GM19193 (cell line): ENCODE data around the gene VLDLR.

Source experiments
- POLR2A ChIP-seq: IDR thresholded peaks from 4 replicates; pipeline ENCODE4 v1.6.1; 2011; ENCODE audit not compliant: insufficient read depth, insufficient read length; ENCODE audit errors: extremely low read depth

Gene VLDLR

GRCh38 chr9:2615497-2615896 is 6.1 kb upstream of the VLDLR start:
- TF ChIP-seq POLR2A, result no peak

- TF ChIP-seq POLR2A, result no peak
Observed at GRCh38 chr9:2616692-2617377, 4.8 kb upstream of the VLDLR start.

DNA sequence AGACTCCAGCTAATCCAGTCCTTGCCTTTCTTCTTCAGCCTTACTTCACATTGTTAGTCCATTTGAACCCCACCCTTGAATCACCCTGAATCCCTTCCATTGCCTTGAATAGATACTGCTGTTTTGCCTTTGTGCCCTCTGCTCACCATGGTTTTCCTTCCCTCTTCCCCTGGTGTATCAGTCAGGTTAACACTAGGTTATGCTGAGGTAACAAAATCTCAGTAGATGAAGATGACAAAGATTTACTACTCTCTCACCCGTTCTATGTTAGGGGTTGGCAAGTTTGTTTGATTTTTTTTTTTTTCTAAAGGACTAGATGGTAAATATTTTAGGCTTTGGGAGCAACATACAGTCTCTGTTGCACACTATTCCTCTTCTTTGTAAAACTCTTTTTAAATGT is 3.3 kb upstream of the VLDLR start:
- no peak for TF ChIP-seq POLR2A

DNA sequence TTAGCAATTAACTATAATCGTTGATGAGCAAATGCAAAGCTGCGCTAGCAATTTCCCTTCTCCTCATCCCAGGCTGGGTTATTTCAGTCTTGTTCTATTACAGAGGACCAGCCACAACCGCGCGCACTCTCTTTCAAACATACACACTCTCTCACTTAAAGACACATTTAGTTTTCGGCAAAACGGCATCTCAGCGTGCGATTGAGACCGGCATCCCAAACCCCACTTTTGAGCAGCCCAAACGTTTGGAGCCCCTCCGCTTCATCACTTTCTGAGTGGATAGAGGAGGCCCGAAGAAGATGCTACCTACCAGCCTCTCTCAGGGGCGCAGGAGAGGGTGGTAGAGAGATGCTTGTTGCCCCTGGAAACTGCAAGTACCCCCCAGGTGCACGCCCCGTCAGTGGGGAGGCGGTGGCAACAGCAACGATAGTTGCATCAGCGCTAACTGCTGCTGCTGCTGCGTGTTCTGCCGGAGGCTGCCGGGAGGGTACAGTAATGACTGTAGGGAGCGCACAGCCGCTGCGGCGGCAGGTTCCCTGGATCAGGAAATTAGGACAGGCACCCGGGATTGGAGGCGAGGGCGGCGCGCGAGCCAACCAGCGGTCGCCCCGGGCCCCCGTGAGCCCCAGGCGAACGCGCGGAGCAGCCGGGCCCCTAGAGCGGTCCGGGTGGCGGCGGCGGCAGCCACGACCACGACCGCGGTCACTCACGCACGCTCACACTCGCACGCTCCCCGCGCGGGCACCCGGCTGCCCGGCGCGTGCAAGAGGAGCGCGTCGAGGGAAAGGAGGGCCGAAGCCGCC is 467 bp upstream of the VLDLR start:
- TF ChIP-seq POLR2A, result no peak

- TF ChIP-seq POLR2A, result no peak
Observed at GRCh38 chr9:2622461-2623287, 1.1 kb downstream of the VLDLR start.

DNA sequence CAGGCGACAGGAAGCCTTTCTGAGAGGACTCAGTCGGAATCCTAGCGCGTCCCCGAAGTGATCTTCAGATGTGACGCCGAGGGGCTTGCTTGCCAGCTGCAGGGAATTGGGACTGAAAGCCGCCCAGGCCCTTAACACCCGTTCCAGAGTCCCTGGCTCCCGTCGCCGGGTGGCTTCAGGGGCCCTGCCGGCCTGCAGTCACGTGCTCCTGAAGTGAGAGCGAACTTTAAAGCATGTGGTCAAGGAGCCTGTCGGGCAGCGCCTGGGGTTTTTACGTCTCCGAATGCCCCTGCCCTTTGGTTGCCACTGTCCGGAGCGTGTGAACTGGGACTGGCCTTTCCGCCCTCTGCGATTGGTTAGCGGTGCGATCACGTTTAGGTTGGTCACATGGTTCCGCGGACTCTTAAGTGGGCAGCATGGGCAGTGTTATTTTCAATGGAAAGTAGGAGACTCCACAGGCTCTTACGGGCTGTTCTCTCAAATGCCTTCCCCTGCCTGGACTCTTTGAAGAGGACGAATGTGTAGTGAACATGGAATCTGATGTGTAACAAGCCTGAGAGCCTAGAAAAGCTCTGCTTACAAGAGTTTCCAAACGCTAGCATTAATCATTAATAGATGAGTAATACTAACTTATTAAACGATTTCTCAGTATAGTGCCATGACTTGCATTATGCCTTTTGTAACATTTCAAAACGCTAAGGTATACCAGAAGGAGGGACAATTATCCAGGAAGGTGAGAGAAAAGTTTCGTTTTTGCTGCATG is 1.9 kb downstream of the VLDLR start:
- TF ChIP-seq POLR2A, result no peak

DNA sequence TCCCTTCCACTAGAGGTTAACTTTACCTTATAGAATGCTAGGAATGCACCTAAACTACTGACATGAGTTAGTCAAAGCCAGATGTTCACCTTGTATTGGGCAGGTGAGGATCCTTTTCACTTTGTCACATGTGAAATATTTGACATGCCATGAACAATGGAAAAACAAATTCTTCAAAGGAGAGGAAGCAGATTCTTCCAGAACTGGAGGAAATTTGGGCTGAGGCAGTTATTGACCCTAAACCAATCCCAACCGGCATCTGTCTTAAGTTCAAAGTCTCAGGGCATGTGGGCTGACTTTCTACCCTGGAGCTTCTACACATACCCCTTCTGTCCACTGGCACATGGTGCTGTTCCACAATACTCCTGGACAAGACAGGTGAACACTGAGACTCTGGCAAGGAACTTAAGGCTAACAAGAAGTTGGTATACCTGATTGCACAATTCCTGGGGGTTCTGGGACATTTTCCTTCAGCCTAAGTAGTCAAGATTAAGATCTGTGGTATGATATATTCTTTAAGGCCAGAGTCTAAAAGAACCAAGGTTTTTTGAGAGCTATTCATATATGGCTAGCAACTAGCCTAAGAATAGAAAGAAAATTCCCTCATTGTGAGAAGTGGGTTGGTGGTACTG is 2.6 kb downstream of the VLDLR start:
- no peak for TF ChIP-seq POLR2A

- no peak for TF ChIP-seq POLR2A
Observed at GRCh38 chr9:2625427-2625826, 3.8 kb downstream of the VLDLR start.

GRCh38 chr9:2628919-2629318 is 7.3 kb downstream of the VLDLR start:
- no peak for TF ChIP-seq POLR2A

GRCh38 chr9:2630158-2630557 is 8.6 kb downstream of the VLDLR start:
- TF ChIP-seq POLR2A, result no peak

GRCh38 chr9:2631263-2631662 is 9.7 kb downstream of the VLDLR start:
- TF ChIP-seq POLR2A, result no peak

DNA sequence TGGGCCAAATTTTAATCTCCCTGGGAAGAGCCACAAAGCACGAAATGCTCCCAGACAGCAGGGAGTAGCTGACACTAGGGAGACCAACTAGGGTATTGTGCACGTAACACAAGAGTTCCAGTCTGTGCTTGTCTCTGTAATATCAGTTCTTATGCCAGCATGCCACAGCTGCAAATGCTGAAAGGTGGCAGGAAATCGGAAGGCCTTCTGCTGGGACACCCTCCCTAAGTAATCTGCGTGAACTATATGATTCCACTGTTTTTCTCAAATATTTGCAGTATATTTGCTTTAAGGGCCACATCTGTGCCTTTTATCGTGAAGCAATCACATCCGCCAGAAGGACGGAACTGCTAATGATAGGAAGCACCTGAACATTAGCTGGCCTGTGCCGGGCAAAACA is 12.6 kb downstream of the VLDLR start:
- no peak for TF ChIP-seq POLR2A

DNA sequence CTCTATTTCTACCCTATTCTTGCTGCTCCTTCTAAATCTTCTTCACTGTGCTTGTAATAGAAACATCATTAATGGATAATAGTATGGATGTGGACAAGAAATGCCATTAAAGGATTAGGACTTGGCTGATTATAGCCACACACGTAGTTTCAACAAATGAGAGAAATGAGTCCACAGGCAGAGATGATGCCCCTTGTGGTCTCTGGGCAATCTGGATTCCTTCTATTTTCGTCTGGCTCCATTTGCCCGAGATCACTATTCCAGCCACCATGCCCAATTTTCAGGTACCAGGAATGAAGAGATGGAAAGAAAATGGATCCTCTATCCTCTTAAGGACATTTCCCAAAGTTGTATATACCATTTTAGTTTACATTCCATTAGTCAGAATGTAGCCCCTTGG is 13.2 kb downstream of the VLDLR start:
- no peak for TF ChIP-seq POLR2A

DNA sequence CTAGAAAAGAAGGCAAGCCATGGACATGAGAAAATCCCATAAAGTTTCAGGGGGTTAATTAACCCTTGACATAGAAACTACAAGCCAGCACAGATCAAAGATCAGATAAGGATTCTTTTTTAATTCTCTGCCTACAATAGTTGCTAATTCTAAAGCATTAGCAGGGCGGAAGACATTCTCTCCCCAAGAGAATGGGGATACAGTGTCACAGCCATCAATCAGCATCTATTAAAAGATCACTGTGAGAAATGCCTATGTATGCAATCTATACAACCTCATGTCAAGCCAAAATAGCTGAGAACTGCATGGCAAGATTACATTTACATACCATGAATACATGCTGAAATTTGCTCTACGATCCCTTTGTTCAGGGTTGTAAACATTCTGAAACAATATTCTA is 14.3 kb downstream of the VLDLR start:
- TF ChIP-seq POLR2A, result no peak
